SU-DHL-6 (cell line): Measurements from ENCODE around the gene APBB2.
A peak's percentile ranks its signal among the peaks of the same experiment; 100 is the strongest.

Experiments used
- H2AFZ ChIP-seq: fragments of 200-600 bp; sonication (generic); 2 replicates; pipeline ENCODE4 v1.6.1; 2014; ENCODE audit warnings: low read depth, mild to moderate bottlenecking, moderate library complexity, mixed read lengths, antibody characterized with exemption, low read length; ENCODE audit not compliant: severe bottlenecking
- H3F3A ChIP-seq: fragments of 200-600 bp; shearing (Covaris generic); 2 replicates; pipeline ENCODE4 v1.6.0; 2016; ENCODE audit warnings: antibody characterized with exemption, mild to moderate bottlenecking; ENCODE audit not compliant: insufficient read depth
- H3K27ac ChIP-seq: fragments of 200-600 bp; sonication (generic); 2 replicates; pipeline ENCODE4 v1.5.1; 2016; ENCODE audit warnings: low read depth, mild to moderate bottlenecking, low read length, moderate library complexity, mixed read lengths
- H3K27me3 ChIP-seq: fragments of 200-600 bp; sonication (generic), shearing (Covaris generic); 2 replicates; pipeline ENCODE4 v1.6.0; 2014; ENCODE audit warnings: mild to moderate bottlenecking, low read length
- H3K36me3 ChIP-seq: fragments of 200-600 bp; sonication (generic); 2 replicates; pipeline ENCODE4 v1.6.1; 2014; ENCODE audit warnings: mild to moderate bottlenecking, low read length, mixed read lengths
- H3K4me2 ChIP-seq: fragments of 300-600, 200-600 bp; shearing (Covaris generic), sonication (generic); 2 replicates; pipeline ENCODE4 v1.6.0; 2014; ENCODE audit warnings: low read length, low read depth, mild to moderate bottlenecking; ENCODE audit not compliant: poor library complexity, severe bottlenecking
- H3K4me3 ChIP-seq: fragments of 200-600 bp; sonication (generic); 2 replicates; pipeline ENCODE4 v1.5.1; 2014; ENCODE audit warnings: antibody characterized with exemption, low read length, mild to moderate bottlenecking, mixed read lengths; ENCODE audit not compliant: insufficient read depth, poor library complexity, severe bottlenecking
- H3K79me2 ChIP-seq: fragments of 200-600 bp; sonication (generic); 2 replicates; pipeline ENCODE4 v1.6.1; 2014; ENCODE audit warnings: mild to moderate bottlenecking, low read length, moderate library complexity; ENCODE audit not compliant: insufficient read depth
- H3K9ac ChIP-seq: fragments of 200-600 bp; sonication (generic); 2 replicates; pipeline ENCODE4 v1.7.0; 2014; ENCODE audit warnings: mild to moderate bottlenecking, low read length
- H3K9me2 ChIP-seq: fragments of 200-600 bp; sonication (generic); replicated peaks from 2 replicates; pipeline ENCODE4 v1.6.1; 2014; ENCODE audit warnings: low read length; ENCODE audit not compliant: insufficient read depth
- H3K9me3 ChIP-seq: fragments of 200-600 bp; sonication (generic); 2 replicates; pipeline ENCODE4 v1.6.1; 2014; ENCODE audit warnings: low read length, mixed read lengths; ENCODE audit not compliant: insufficient read depth
- H4K20me1 ChIP-seq: fragments of 200-600 bp; sonication (generic); 2 replicates; pipeline ENCODE4 v1.6.1; 2014; ENCODE audit warnings: low read depth, mild to moderate bottlenecking, antibody characterized with exemption, low read length, moderate library complexity, mixed read lengths
- EZH2phosphoT487 ChIP-seq: fragments of 200-600 bp; sonication (generic), shearing (Covaris generic); conservative IDR thresholded peaks from 2 replicates; pipeline ENCODE4 v1.6.1; 2018; ENCODE audit warnings: mild to moderate bottlenecking, antibody characterized with exemption, low read length, moderate library complexity, mixed read lengths
- TF ChIP-seq, protein P1 (sequence below): fragments of 200-600 bp; sonication (generic); IDR thresholded peaks from one replicate; pipeline ENCODE4 v1.5.1; 2017; ENCODE audit warnings: antibody characterized with exemption, mild to moderate bottlenecking, low read length, moderate library complexity; ENCODE audit not compliant: insufficient read depth, poor library complexity, severe bottlenecking

The APBB2 gene

DNA sequence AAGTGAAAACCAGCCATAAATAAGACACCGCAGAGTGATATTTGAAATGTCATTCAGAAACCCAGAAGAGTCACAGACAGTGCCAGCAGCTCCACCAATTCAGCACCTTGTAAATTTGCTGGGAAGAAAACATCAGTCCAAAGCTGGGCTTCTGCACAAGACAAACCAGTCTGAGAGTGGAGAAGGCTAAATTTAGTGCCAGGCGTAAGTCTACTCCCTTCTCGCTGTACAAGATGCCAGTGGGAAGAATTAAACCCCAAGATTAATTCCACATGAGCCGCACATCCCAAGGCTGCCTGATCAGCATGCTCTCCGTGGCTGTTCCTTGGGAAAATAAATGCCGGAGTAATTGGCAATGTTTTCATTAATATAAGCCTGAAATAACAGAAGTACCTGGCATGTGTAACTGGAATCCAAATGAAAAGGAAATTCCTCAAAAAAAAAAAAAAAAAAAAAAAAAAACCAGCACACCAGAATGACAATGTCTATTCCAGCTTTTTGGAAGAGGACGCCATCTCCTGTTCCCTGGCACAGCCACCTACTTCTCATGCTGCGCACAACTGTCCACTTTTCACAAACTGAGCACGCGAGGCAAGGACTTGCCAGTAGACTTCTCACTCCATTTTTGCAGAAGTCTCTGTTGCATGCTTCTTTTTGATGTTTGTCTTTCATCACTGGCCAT, 369.0 kb downstream of the APBB2 start:
- no peak overlapping the region for H3K27ac ChIP-seq
- TF ChIP-seq, protein P1, sequence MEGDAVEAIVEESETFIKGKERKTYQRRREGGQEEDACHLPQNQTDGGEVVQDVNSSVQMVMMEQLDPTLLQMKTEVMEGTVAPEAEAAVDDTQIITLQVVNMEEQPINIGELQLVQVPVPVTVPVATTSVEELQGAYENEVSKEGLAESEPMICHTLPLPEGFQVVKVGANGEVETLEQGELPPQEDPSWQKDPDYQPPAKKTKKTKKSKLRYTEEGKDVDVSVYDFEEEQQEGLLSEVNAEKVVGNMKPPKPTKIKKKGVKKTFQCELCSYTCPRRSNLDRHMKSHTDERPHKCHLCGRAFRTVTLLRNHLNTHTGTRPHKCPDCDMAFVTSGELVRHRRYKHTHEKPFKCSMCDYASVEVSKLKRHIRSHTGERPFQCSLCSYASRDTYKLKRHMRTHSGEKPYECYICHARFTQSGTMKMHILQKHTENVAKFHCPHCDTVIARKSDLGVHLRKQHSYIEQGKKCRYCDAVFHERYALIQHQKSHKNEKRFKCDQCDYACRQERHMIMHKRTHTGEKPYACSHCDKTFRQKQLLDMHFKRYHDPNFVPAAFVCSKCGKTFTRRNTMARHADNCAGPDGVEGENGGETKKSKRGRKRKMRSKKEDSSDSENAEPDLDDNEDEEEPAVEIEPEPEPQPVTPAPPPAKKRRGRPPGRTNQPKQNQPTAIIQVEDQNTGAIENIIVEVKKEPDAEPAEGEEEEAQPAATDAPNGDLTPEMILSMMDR = no peak
- no peak for TF ChIP-seq EZH2phosphoT487
- H2AFZ ChIP-seq = no peak overlapping the region
- no peak overlapping the region for H3K9ac ChIP-seq
- no peak overlapping the region for H3K4me3 ChIP-seq
- H3K27me3 ChIP-seq = no peaks in the 10 kb centered on the region
- H3K9me3 ChIP-seq = no peaks in the 10 kb centered on the region
- no peaks in the 10 kb centered on the region for H3F3A ChIP-seq
- H3K79me2 ChIP-seq = no peaks in the 10 kb centered on the region
- no peaks in the 10 kb centered on the region for H3K9me2 ChIP-seq
- no peaks in the 10 kb centered on the region for H4K20me1 ChIP-seq
- H3K4me2 ChIP-seq = no peak overlapping the region
- no peaks in the 10 kb centered on the region for H3K36me3 ChIP-seq

DNA sequence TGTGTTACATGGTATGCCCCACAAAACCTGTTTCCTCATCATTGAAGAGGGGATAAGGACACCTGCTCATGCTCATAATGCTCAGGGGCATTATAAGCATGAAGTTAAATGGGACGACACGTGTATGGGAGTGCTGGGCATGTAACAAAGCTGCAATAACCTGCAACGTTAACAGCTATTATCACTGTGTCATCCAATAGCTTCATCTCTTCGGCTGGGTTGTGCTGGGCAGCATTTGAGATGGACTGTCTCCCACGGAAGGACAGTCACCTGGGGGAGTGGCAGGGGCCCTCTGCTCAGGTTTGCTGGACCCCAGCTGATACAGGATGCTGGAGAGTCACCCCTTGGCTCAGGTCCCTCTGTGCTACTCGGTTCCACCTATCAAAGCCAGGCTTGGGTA, 370.1 kb downstream of the APBB2 start:
- no peaks in the 10 kb centered on the region for H3K9me2 ChIP-seq
- H3K4me2 ChIP-seq = no peak overlapping the region
- H3K9ac ChIP-seq = no peak overlapping the region
- H3F3A ChIP-seq = no peaks in the 10 kb centered on the region
- H3K4me3 ChIP-seq = no peak overlapping the region
- no peaks in the 10 kb centered on the region for H3K9me3 ChIP-seq
- H4K20me1 ChIP-seq = no peaks in the 10 kb centered on the region
- no peak overlapping the region for H3K27ac ChIP-seq
- H2AFZ ChIP-seq = no peak overlapping the region
- no peaks in the 10 kb centered on the region for H3K27me3 ChIP-seq
- no peak for TF ChIP-seq EZH2phosphoT487
- TF ChIP-seq, protein P1 = no peak
- no peaks in the 10 kb centered on the region for H3K36me3 ChIP-seq
- no peaks in the 10 kb centered on the region for H3K79me2 ChIP-seq

DNA sequence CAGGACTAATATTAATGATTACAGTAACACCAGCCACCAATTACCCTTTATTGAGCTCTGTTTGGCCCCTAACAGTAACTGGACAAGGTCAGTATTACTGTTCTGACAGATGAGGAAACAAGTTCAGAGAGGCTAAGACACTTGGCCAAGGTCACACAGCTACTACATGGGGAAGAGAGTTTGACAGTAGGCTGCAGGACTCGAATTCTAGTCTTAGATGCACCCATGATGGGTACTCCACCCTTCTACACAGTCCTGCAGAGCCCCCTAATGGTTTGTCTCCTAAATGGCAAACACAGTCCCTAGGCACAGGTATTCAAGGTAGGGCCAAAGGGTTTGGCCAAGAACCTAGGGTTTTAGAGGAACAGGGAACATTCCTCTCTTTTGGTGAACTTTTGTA, 370.6 kb downstream of the APBB2 start:
- no peaks in the 10 kb centered on the region for H4K20me1 ChIP-seq

More for the DNA sequence above, 370.6 kb downstream of the APBB2 start:
- H3K4me3 ChIP-seq = no peak overlapping the region
- H3K4me2 ChIP-seq = no peak overlapping the region
- no peak overlapping the region for H3K9ac ChIP-seq
- no peaks in the 10 kb centered on the region for H3K9me3 ChIP-seq
- H3K27me3 ChIP-seq = no peaks in the 10 kb centered on the region
- no peak for TF ChIP-seq EZH2phosphoT487
- TF ChIP-seq, protein P1 = peak; percentile 18
- no peaks in the 10 kb centered on the region for H3K79me2 ChIP-seq
- H3F3A ChIP-seq = no peaks in the 10 kb centered on the region
- no peaks in the 10 kb centered on the region for H3K36me3 ChIP-seq
- no peak overlapping the region for H3K27ac ChIP-seq
- H2AFZ ChIP-seq = no peak overlapping the region
- H3K9me2 ChIP-seq = no peaks in the 10 kb centered on the region
